G401 (cell line): ENCODE data around the gene GABBR2. TPM values are rescaled to one million over a fixed set of nuclear protein-coding genes. Genes with fewer than 3 reads are reported as not detected.

Source experiments
- DNase-seq: peaks from one replicate; pipeline ENCODE4 v3.0.0-alpha.2; 2015; ENCODE audit warnings: low spot score
- in situ Hi-C: cut with HindIII; loops from 2 replicates; pipeline ENCODE4 v1.10.0; 2016; ENCODE audit warnings: low sequenced_read_pairs, mixed read lengths
- total RNA-seq: library from RNA; depleted of rRNA; stranded (reverse); fragments of >200 nt; shearing (Covaris generic); gene quantifications from 2 replicates; pipeline ENCODE4 v1.2.3, GENCODE V29; 2014; rRNA removed

The GABBR2 gene
- total RNA-seq, 1 experiment from 2014 or later: not detected

GRCh38 chr9:98251551-98251950, 457.2 kb downstream of the GABBR2 start:
- no peak for DNase-seq
- in situ Hi-C loops: no loop called here

- no peak for DNase-seq
- in situ Hi-C loops: no loop called here
Measured at GRCh38 chr9:98249771-98250170, 459.0 kb downstream of the GABBR2 start.

GRCh38 chr9:98248737-98249474, 459.8 kb downstream of the GABBR2 start:
- DNase-seq: no peak
- in situ Hi-C loops: no loop called here

GRCh38 chr9:98247831-98248657, 460.7 kb downstream of the GABBR2 start:
- no peak for DNase-seq
- in situ Hi-C loops: no loop called here

GRCh38 chr9:98242426-98242825, 466.3 kb downstream of the GABBR2 start:
- in situ Hi-C loops: no loop called here
- DNase-seq: no peak

GRCh38 chr9:98241357-98242300, 467.1 kb downstream of the GABBR2 start:
- in situ Hi-C loops: no loop called here
- DNase-seq: no peak

- in situ Hi-C loops: no loop called here
- no peak for DNase-seq
Measured at GRCh38 chr9:98240475-98240874, 468.3 kb downstream of the GABBR2 start.

Other genes starting within 250 kb of the GABBR2 start
- 55.6 and 59.3 TPM in 2 replicates for gene ANKS6, start 87.6 kb upstream of the GABBR2 start, total RNA-seq
- gene GALNT12, start 98.7 kb upstream of the GABBR2 start, total RNA-seq: 5.6 and 9.5 TPM in 2 replicates
- not detected in 2 replicates for gene COL15A1, start 235.0 kb upstream of the GABBR2 start, total RNA-seq